Measurements from ENCODE around the gene ABCA7.

The ABCA7 gene

GRCh38 chr19:1102407-1103131 is 62.7 kb downstream of the ABCA7 start:
- DNase-seq (ENCODE audit: insufficient read length, low spot score): no peak
- peak; percentile 75 for FAIRE-seq
- TF ChIP-seq SPI1 (IDR thresholded peaks at IDR 0.05; ENCODE audit: low read depth, low read length): no peak
- TF ChIP-seq POU2F2 (IDR thresholded peaks at IDR 0.05; ENCODE audit: low read depth, low read length): no peak
- no peak for TF ChIP-seq POLR2A (IDR thresholded peaks at IDR 0.05; ENCODE audit: low read depth, low read length)
- no peak for TF ChIP-seq TAF1 (IDR thresholded peaks at IDR 0.05; ENCODE audit: low read depth, low read length)
- TF ChIP-seq POLR2AphosphoS5 (IDR thresholded peaks at IDR 0.05; ENCODE audit: low read depth, low read length): no peak
- TF ChIP-seq PAX5 (IDR thresholded peaks at IDR 0.05; ENCODE audit: insufficient read depth, low read length, severe bottlenecking): no peak

- FAIRE-seq (no peak), DNase-seq (ENCODE audit: insufficient read length, low spot score) (no peak)
- TF ChIP-seq PAX5 (IDR thresholded peaks at IDR 0.05; ENCODE audit: insufficient read depth, low read length, severe bottlenecking) (no peak), TAF1 (IDR thresholded peaks at IDR 0.05; ENCODE audit: low read depth, low read length) (no peak), POLR2A (IDR thresholded peaks at IDR 0.05; ENCODE audit: low read depth, low read length) (no peak), POU2F2 (IDR thresholded peaks at IDR 0.05; ENCODE audit: low read depth, low read length) (no peak)
These were observed 63.3 kb downstream of the ABCA7 start for GRCh38 chr19:1103132-1103707.

- DNase-seq (ENCODE audit: insufficient read length, low spot score) (peak; percentile 99), FAIRE-seq (peak; percentile 100)
- TF ChIP-seq POLR2AphosphoS5 (IDR thresholded peaks at IDR 0.05; ENCODE audit: low read depth, low read length) (peak; percentile 92), SPI1 (IDR thresholded peaks at IDR 0.05; ENCODE audit: low read depth, low read length) (no peak), POLR2A (IDR thresholded peaks at IDR 0.05; ENCODE audit: low read depth, low read length) (peak; percentile 96), POU2F2 (IDR thresholded peaks at IDR 0.05; ENCODE audit: low read depth, low read length) (peak; percentile 77; the same call in 1 of the 2 replicates), TAF1 (IDR thresholded peaks at IDR 0.05; ENCODE audit: low read depth, low read length) (peak; percentile 77), PAX5 (IDR thresholded peaks at IDR 0.05; ENCODE audit: insufficient read depth, low read length, severe bottlenecking) (no peak)
These were observed 63.9 kb downstream of the ABCA7 start, which contains the start of gene GPX4 for GRCh38 chr19:1103708-1104310. Gene GPX4, plus strand, starts transcription at chr19:1103994. Its CDS starts 50 bp downstream, at chr19:1104044.

- TF ChIP-seq SPI1 (IDR thresholded peaks at IDR 0.05; ENCODE audit: low read depth, low read length) (no peak), TAF1 (IDR thresholded peaks at IDR 0.05; ENCODE audit: low read depth, low read length) (no peak), POLR2A (IDR thresholded peaks at IDR 0.05; ENCODE audit: low read depth, low read length) (no peak), POLR2AphosphoS5 (IDR thresholded peaks at IDR 0.05; ENCODE audit: low read depth, low read length) (no peak), POU2F2 (IDR thresholded peaks at IDR 0.05; ENCODE audit: low read depth, low read length) (no peak), PAX5 (IDR thresholded peaks at IDR 0.05; ENCODE audit: insufficient read depth, low read length, severe bottlenecking) (no peak)
- DNase-seq (ENCODE audit: insufficient read length, low spot score) (peak; percentile 91), FAIRE-seq (peak; percentile 91)
These were observed 64.6 kb downstream of the ABCA7 start for GRCh38 chr19:1104311-1105007.

- no peak for FAIRE-seq
- TF ChIP-seq PAX5 (IDR thresholded peaks at IDR 0.05; ENCODE audit: insufficient read depth, low read length, severe bottlenecking): no peak
- TF ChIP-seq POU2F2 (IDR thresholded peaks at IDR 0.05; ENCODE audit: low read depth, low read length): 0 out of 2 replicates have a peak, but pooled peaks have one; percentile 31
- DNase-seq (ENCODE audit: insufficient read length, low spot score): peak; percentile 62
These were observed 65.3 kb downstream of the ABCA7 start for GRCh38 chr19:1105008-1105872.

GRCh38 chr19:1105873-1106840 is 66.2 kb downstream of the ABCA7 start:
- FAIRE-seq (no peak), DNase-seq (ENCODE audit: insufficient read length, low spot score) (no peak)
- TF ChIP-seq SPI1 (IDR thresholded peaks at IDR 0.05; ENCODE audit: low read depth, low read length) (no peak), POLR2A (IDR thresholded peaks at IDR 0.05; ENCODE audit: low read depth, low read length) (peak; percentile 62), POLR2AphosphoS5 (IDR thresholded peaks at IDR 0.05; ENCODE audit: low read depth, low read length) (peak; percentile 53), POU2F2 (IDR thresholded peaks at IDR 0.05; ENCODE audit: low read depth, low read length) (no peak), TAF1 (IDR thresholded peaks at IDR 0.05; ENCODE audit: low read depth, low read length) (no peak)

GRCh38 chr19:1106841-1107660 is 67.1 kb downstream of the ABCA7 start:
- FAIRE-seq (no peak), DNase-seq (ENCODE audit: insufficient read length, low spot score) (no peak)
- TF ChIP-seq PAX5 (IDR thresholded peaks at IDR 0.05; ENCODE audit: insufficient read depth, low read length, severe bottlenecking): no peak
- TF ChIP-seq POLR2A (IDR thresholded peaks at IDR 0.05; ENCODE audit: low read depth, low read length): peak; percentile 44; the same call in 1 of the 2 replicates
- TF ChIP-seq POLR2AphosphoS5 (IDR thresholded peaks at IDR 0.05; ENCODE audit: low read depth, low read length): 0 out of 2 replicates have a peak, but pooled peaks have one; percentile 12
- TF ChIP-seq POU2F2 (IDR thresholded peaks at IDR 0.05; ENCODE audit: low read depth, low read length): peak; percentile 5; the same call in 1 of the 2 replicates
- TF ChIP-seq SPI1 (IDR thresholded peaks at IDR 0.05; ENCODE audit: low read depth, low read length): no peak
- TF ChIP-seq TAF1 (IDR thresholded peaks at IDR 0.05; ENCODE audit: low read depth, low read length): no peak

All from GM12891 (cell line).